Neural progenitor cell (in vitro differentiated cells): ENCODE data around the gene ZNF710.

ENCODE experiments used
- EZH2 ChIP-seq: fragments of 200-600 bp; sonication (generic); IDR thresholded peaks from 2 replicates; pipeline ENCODE4 v1.6.1; 2017; ENCODE audit warnings: antibody characterized with exemption, mild to moderate bottlenecking, moderate library complexity
- EZH2phosphoT487 ChIP-seq: fragments of 200-600 bp; sonication (generic); IDR thresholded peaks from 2 replicates; pipeline ENCODE4 v1.6.1; 2017; ENCODE audit warnings: antibody characterized with exemption
- TF ChIP-seq, protein P1 (sequence below): fragments of 200-600 bp; sonication (generic); IDR thresholded peaks from 2 replicates; pipeline ENCODE4 v1.5.1; 2017; ENCODE audit warnings: antibody characterized with exemption, mild to moderate bottlenecking

DNA sequence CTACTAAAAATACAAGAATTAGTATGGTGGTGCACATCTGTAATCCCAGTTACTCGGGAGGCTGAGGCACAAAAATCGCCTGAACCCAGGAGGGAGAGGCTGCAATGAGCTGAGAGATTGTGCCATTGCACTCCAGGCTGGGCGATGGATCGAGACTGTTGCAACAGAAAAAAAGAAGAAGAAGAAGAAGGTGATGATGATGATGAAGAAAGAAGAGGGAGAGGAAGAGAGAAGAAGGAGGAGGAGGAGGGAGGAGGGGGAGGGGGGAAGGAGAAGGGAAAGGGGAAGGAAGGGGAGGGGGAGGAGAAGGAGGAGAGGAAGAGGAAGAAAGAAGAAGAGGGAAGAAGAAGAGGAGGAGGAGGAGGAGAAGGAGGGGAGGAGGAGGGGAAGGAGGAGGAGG, 33.2 kb upstream of the ZNF710 start:
- TF ChIP-seq, protein P1, sequence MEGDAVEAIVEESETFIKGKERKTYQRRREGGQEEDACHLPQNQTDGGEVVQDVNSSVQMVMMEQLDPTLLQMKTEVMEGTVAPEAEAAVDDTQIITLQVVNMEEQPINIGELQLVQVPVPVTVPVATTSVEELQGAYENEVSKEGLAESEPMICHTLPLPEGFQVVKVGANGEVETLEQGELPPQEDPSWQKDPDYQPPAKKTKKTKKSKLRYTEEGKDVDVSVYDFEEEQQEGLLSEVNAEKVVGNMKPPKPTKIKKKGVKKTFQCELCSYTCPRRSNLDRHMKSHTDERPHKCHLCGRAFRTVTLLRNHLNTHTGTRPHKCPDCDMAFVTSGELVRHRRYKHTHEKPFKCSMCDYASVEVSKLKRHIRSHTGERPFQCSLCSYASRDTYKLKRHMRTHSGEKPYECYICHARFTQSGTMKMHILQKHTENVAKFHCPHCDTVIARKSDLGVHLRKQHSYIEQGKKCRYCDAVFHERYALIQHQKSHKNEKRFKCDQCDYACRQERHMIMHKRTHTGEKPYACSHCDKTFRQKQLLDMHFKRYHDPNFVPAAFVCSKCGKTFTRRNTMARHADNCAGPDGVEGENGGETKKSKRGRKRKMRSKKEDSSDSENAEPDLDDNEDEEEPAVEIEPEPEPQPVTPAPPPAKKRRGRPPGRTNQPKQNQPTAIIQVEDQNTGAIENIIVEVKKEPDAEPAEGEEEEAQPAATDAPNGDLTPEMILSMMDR, result no peak
- TF ChIP-seq EZH2 (no peak), EZH2phosphoT487 (no peak)
